Right ventricle myocardium inferior (tissue), 1 donor: ENCODE results near the gene VTI1A. TPM values are rescaled to one million over a fixed set of nuclear protein-coding genes. Genes with fewer than 3 reads are reported as not detected.

Experiments used
- ATAC-seq: fragments of 200-7000 bp; cut with Tn5 transposase; one replicate; pipeline ENCODE4 v1.9.1; 2020; ENCODE audit warnings: mild to moderate bottlenecking, moderate library complexity
- DNase-seq: peaks from one replicate; pipeline ENCODE4 v3.0.0; 2021; ENCODE audit errors: missing footprints
- intact Hi-C: fragments of 100-400 bp; cut with DNase I; formaldehyde crosslinking; loops from one replicate; pipeline ENCODE4 v1.11.0; 2022
- total RNA-seq: library from RNA; stranded (reverse); fragmentation: NEBNext Ultra II Directional; extraction: Animal tissue kit (Norgen Biotek cat#: 25700); gene quantifications from one replicate; pipeline ENCODE4 v1.2.1, GENCODE V29; 2021
- donor health status: DM: no; HTN: yes; CAD: no; lungs with severe emphysema.

Gene VTI1A
- total RNA-seq, 1 donor from 2014 or later = 21.2 TPM

DNA sequence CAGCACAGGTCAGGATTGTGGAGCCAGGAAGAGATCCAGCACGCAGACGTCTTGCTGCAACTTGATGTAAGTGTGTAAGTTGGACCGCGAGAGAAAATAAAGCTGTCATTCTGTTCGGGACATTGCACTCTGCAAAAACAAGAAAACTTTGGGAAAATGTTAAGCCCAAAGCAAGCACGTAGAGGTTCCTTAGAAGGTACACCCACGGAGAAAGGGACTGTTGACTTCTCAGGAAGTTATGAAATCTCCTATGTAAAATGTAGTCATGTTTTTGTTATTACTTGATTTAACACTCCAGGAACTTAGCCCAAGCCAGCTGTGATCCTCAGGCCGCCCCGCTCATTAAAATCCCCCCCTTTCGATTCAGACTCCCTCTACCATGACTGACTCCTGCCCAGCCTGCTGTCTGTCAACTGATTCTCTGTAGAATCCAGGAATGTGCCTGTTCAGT is 307.0 kb downstream of the VTI1A start:
- no peak for DNase-seq
- no peak for ATAC-seq
- intact Hi-C loops = no loop called here

DNA sequence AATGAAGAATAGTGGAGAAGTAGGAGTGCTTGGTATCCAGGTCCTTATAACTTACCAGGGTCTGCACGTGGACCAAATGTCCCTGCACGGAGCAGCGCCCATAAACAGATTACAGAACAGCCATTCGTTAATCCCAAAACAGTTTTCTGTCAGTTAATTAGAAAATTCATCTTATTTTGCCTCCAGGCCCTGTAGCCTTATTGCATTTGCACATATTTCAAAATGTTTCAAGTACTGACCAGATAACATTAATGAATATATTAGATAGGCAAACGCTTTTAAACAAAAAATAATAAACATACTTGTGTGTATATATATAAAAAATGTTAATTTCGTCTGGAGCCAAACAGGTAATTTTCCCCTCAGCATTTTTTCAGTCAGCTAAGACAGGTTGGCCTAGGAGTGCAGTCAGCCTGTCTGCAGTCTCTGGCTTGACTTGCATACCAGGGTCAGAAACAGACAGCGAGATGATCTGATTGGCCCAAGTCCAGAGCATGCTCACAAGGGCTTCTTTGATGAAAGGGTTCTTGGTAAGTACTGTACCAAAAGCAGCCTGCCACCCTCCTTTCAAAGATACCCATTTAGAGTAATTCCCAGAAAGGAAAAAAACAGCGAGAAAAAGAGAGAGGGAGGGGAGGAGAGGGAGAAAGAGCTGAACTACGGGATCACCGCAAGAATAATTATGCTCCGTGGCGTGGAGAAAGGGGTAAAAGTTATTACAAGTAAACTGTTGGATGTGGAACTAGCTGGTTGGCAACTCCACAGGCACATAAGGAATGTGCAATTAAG is 308.6 kb downstream of the VTI1A start:
- intact Hi-C loops = no loop called here
- ATAC-seq (no peak), DNase-seq (no peak)

DNA sequence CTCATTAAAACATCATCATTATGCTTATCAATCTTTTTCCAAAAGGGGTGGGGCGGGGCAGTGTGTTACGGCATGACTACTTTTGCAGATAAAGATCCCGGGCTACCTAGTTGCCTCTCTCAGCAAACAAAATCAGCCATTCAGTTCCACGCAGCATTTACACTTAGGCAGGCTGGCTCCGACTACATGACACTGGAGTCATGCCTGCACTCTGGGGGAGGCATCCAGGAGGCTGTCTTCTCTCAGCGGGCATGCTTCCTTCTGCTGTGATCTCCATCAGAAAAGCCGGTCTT is 309.2 kb downstream of the VTI1A start:
- intact Hi-C loops = no loop called here
- no peak for ATAC-seq
- no peak for DNase-seq

DNA sequence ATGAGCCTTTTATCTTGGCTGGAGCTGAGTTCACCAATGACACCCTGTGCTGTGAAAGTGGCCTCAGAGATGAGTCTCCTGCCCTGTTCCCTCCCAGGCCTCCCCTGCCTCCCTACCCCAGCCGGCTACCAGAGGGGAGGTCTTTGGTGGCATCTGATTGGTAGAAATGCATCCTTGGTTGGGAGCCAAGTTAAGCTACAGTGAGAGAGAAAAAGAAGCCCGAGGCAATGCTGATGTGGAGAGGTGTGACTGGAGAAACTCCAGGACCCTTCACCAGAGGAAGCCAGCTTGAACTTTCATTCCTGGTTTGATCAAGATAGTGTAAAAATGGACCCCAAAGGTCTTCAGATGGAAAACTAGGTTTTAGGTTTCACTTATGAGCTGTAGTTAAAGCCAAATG is 311.9 kb downstream of the VTI1A start:
- no peak for DNase-seq
- intact Hi-C loops = no loop called here
- no peak for ATAC-seq

DNA sequence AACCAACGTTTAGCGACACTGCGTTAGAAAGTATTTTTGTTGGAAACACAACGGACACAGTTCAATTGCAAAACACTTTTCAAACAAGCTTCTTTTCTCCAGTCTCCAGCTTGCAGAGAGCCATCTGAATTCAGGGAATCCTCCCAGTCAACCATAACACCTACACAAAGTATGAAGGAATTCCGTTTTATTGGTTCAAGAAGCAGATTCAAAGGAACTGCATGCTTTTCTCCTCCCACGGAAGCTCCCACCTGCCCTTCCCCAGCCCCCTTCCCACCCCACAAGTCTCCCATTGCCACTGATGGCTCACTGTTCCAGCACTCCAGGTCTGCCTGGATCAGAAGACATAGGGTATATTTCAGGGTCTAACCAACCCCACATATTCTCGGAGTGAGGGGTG is 312.5 kb downstream of the VTI1A start:
- ATAC-seq (no peak), DNase-seq (no peak)
- intact Hi-C loops = no loop called here

DNA sequence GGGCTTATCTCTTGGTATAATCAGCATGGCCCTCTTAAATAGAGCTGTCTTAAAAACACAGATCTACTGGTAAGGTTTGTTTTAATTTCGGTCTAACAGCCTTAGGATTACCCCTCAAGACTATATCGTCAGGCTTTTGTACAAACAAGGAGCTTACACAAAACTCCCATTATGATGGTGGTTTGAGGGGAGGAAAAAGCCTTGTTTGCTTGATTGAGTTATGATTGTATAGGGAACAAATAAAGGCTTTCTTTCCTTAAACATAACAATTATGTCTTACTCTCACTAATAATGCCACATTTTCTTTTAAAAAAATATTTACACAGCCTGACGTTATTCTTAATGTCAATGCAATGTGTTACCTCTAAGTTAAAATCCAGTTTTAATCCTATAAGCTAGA is 314.2 kb downstream of the VTI1A start:
- intact Hi-C loops = no loop called here
- ATAC-seq = no peak
- DNase-seq = no peak

DNA sequence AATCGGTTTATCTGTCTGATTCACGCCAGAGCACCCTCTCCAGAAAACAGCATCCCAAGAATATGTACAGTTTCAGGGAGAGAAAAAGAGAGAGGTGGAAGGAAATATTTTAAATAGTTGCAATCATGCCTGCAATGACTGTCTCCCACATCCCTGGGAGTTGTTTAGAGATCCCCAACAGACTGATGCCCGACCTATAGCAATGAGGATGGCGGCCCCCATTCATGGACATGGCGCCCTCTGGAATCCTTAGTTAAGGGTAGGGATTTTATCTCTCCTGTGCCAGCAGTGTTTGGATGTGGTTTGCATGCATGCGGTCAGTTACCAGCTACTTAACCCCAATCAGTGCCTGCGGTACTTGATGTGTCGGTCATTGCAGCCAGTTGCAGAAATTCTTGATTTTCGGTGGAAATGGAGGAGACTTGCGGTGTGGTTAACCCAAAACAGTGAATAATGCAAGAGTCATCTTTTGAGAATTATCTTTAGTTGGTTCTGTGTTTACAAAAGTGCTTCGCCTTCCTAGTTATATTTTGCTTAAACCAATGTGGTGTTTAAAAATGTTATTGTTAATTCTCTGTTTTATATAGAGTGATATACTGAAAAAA is 317.0 kb downstream of the VTI1A start:
- ATAC-seq (no peak), DNase-seq (no peak)
- intact Hi-C loops = no loop called here

DNA sequence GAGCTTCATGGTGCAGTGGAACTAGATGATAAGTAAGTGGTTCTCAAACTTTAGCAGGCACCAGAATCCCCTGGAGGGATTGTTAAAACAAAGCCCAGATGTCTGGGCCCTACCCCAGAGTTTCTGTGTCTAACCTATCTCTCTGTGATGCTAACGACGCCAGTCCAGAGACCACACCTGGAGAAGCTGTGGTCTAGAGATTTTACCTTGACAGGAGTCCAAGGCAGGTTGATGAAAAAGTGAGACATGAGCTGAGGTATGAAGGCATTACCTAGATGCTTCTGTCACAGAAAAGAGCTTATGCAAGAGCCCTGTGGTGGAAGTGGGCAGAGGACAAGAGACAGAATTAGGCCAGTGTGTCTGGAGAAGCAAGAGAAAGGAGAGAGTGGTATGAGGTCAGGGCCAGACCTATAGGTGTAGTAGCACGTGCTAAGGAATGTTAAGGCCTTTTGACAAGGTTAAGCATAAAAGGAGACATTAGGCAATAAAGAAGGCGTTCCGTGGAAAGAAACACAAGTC is 318.8 kb downstream of the VTI1A start:
- intact Hi-C loops = no loop called here
- DNase-seq (no peak), ATAC-seq (no peak)

DNA sequence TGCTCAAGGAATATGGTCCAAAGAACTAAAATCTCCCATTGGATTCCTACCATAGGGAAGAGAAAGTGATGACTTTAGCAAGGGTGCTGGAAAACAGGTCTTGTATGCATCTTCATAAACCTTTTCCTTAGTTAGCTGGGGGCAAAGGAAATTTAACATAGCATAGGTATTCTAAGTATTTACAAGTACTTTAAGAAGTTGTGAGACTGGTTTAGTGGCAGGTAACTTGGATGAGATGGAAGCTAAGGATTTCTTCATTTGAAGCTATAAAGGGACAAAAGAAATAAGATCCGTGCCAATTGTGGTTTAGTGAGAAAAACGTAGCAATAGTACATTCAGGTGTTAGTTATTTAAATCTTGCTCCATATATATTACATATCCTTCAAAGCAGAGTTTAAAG is 319.6 kb downstream of the VTI1A start:
- ATAC-seq (no peak), DNase-seq (no peak)
- intact Hi-C loops = no loop called here

DNA sequence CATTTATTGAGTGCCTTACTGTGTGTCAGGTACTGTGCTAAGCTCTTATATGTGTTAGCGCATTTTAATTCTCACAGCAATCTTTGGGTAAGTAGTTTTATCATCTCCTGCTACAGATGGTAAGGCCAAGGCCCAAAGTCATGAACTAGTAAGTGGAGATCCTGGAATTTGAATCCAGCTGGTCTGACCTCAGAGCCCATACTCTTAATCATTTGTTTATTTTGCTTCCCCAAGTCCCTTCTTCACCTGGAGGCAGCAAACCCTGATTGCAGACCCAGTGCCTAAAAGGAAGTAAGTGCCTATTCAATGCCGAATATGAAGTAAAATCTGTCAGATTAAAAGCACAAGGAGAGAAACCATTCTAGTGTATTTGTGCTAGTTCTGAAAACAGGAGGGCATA is 320.1 kb downstream of the VTI1A start:
- ATAC-seq = no peak
- no peak for DNase-seq
- intact Hi-C loops = no loop called here

DNA sequence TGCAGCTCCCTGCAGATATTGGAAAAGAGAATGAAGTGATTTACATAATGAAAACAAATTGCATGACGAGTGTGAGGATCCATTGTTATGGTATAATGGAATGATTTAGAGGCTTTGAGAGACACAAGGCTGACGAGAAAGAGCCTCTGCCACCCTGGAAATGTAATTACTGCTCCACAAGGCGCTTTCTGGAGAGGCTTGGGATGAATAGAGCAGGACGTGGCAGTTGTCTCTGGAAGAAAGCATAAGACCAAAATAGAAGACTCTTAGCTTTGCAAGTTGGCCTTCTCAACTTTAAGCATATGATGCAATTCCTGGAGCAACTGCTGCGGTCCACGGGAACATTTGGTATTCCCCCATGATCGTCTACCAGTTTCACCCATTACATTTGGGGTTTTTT is 321.1 kb downstream of the VTI1A start:
- no peak for DNase-seq
- intact Hi-C loops = no loop called here
- ATAC-seq = no peak

DNA sequence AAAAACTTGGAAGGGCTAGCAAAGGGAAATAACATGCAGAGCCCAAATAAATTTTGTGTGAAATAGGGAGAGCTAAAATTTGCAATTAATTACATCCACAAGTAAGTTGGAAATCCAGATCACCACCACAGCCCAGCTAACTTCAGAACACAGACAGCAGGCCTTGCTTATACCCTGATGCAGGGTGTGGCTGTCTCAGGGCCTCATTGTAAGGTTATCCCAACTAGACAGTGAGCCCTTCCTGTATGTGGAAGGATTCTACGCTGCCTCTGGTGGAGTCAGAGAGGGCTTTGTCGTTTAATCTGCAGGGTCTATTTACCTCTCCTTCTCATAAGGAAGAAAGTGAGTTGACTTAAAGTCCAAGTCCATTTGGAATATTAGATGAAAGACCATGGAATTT is 322.1 kb downstream of the VTI1A start:
- no peak for DNase-seq
- intact Hi-C loops = no loop called here
- ATAC-seq = no peak

DNA sequence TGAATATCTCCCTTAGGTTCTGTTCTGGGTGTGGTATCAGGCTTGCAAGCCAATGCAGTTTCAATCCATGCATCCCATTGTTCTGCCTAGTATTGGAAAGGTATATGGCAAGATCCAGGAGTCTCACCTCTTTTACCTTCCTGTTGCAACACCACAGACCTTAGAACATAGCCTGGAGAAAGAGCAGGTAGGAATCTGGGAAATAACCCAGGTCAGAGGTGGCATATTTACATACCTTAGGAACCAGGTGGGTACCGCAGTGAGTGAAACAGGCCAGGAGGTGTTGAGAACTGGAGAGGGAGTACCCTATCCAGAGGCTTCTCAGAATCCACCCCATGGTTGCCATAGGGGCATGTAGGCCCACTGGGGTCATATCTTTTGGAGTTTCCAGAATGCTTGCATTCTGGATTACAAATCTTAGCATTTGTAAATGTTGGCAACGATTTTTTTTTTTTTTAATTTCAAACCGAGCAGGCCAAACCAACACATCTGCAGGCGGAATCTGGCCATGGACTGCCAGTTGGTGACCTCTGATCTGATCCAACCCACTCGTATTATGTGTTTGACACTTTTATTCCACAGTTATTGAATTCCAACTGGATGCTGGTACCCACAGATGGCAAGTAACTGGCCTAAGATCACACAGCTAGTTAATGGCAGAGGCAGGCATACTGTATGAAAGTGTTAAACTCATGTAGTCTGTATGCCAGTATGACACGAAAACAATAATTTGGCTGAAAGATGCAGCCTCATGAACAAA is 322.8 kb downstream of the VTI1A start:
- ATAC-seq = no peak
- no peak for DNase-seq
- intact Hi-C loops = no loop called here

DNA sequence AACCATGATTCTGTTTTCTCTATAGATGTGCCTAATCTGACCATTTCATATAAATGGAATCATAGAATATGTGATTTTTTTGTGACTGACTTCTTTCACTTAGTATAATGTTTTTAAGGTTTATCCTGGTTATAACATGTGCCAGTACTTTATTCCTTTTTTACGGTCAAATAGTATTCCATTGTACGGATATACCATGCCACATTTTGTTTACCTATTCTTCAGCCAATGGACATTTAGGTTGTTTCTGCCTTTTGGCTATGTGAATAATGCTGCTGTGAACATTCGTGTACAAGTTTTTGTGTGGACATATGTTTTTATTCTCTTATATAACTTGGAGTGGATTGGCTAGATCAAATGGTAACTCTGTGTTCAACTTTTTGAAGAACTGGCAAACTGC is 324.7 kb downstream of the VTI1A start:
- no peak for ATAC-seq
- no peak for DNase-seq
- intact Hi-C loops = no loop called here

DNA sequence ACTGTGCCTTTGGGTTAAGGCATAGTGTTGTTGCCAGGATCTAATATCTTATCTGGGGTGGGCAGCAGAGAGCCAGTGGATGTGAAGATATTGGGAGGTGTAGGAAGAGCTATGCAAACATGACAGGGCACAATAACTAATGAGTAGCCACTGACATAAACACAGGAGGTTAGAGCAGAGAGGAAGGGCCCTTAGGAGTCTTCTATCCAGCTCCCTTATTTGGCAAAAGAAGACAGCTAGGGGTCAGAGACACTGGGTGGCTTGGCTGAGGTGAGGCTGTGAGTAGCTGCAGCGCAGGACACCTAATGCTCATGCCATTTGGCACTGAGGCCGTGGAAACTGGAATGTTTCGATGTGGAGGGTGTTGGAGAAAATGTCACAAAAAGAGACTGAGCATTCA is 326.8 kb downstream of the VTI1A start:
- ATAC-seq = no peak
- no peak for DNase-seq
- intact Hi-C loops = no loop called here

DNA sequence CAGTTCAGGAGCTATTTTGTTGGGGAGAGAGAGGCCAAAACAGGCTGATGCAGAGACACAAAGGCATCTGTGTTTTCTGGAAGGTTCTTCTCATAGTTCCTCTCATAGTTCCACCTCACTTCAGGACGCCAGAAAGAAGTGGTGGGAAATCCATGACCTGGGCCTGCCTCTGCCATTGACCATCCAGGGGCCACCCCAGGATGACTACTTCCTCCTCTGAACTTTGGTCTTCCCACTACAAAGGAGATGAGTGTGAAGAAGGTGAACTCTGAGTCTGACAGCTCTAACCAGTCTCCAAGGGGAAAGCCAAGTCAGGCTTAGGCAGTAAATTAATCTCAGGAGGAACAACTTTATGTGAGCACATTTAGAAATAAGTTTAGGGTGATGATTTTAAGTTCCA is 327.2 kb downstream of the VTI1A start:
- intact Hi-C loops = no loop called here
- no peak for DNase-seq
- no peak for ATAC-seq

DNA sequence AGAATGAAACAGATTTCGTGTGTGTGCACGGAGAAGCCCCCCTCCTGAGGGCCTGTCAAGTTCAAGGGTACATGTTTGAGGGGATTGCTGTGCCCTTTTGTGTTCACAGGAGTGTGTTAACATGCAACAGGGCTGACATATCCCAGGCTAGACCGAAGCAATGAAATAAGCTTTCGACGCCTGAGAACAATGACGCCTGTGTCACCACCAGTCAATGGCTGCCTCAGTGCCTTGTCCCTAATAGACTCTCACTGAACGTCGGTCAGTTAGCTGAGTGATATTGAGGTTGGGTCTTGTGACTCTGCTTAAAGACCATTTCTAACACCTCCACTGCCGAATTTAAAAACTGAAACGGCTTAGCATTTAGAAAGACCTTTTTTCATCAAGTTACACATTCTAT is 327.8 kb downstream of the VTI1A start:
- ATAC-seq = no peak
- DNase-seq = no peak
- intact Hi-C loops = no loop called here

DNA sequence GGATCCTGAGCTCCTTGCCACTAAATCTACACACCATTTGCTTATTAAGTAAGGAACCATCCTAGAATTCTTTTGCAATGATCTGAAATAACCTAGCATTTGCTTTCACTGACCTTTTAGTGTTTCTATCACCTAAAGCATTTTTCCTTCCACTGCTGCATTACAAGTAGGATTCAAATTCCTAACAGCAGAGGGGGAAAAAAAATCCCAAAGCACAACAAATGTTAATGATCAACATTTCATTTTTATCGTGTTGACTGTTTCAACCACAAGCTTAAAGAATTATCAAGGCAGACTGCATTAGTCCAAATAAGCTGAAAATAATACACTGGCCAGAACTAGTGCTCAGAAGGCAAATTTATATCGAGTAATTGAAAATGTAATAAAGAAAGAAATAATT is 328.4 kb downstream of the VTI1A start:
- DNase-seq (no peak), ATAC-seq (no peak)
- intact Hi-C loops = no loop called here

DNA sequence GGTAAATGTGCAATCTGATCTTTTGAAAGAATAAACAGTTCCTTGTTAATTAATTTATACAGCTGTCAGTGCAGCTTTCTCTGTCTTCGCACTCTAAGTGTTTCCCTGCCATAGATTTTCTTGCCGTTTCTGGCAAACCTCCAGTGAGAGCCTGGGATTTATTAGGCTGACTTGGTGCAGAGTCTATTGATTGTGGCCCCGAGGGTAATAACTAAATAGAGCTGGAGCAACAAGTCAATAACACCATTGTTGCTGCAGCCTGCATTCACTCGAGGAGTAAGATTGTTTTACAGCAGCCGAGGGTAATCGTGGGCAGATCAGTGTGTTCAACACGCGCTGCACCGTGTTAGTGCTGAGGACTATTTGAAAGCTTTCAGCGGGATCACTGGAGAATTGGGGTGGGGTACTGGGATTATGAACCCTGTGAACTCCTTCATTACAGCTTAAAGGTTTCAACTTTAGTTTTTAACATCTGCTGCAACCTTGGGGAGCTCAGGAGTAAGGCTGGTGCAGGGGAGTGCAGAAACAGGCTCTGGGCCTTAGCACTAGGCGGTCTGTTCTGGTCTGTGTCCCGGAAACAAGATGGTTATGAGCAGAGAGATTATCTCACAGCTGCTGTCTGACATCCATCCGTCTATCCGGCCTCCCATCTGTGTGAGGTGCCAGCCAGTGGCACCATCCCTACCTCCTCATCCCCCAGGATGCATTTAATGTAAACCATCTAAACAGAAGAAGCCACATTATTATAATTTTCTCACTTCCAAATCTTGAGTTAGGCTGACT is 329.1 kb downstream of the VTI1A start:
- intact Hi-C loops = no loop called here
- no peak for ATAC-seq
- no peak for DNase-seq
